GM19238 (cell line): ENCODE results near the gene ZFP36L2.
A peak's percentile ranks its signal among the peaks of the same experiment; 100 is the strongest.

Experiments
- DNase-seq: peaks from one replicate; pipeline ENCODE4 v3.0.0; 2011; ENCODE audit warnings: low spot score; ENCODE audit not compliant: insufficient read length

The ZFP36L2 gene, protein sequence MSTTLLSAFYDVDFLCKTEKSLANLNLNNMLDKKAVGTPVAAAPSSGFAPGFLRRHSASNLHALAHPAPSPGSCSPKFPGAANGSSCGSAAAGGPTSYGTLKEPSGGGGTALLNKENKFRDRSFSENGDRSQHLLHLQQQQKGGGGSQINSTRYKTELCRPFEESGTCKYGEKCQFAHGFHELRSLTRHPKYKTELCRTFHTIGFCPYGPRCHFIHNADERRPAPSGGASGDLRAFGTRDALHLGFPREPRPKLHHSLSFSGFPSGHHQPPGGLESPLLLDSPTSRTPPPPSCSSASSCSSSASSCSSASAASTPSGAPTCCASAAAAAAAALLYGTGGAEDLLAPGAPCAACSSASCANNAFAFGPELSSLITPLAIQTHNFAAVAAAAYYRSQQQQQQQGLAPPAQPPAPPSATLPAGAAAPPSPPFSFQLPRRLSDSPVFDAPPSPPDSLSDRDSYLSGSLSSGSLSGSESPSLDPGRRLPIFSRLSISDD

GRCh38 chr2:43226558-43226954, at the start of gene ZFP36L2:
Gene ZFP36L2 (minus strand): TSS chr2:43226606. CDS start chr2:43226315, 291 bp downstream.
- peak; percentile 92 for DNase-seq

DNA sequence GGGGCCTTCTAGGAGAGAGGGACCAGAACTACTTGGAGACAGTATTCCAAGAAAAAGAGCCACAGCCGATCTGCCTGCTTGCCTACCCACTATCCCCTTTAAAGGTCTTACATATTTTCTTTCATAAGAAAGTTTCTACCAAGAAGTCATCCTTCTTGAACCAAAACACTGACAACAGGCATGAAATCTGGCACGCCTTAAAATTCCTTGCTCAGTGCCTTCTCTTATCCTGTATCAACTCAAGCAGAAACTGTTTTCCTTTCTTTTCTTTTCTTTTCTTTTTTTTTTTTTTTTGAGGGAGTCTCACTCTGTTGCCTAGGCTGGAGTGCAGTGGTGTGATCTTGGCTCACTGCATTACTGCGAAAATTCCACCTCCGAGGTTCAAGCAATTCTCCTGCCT, 48.3 kb upstream of the ZFP36L2 start:
- DNase-seq: no peak

GRCh38 chr2:43274055-43274454, 47.6 kb upstream of the ZFP36L2 start:
- DNase-seq: no peak

GRCh38 chr2:43273529-43273928, 47.1 kb upstream of the ZFP36L2 start:
- DNase-seq: no peak

DNA sequence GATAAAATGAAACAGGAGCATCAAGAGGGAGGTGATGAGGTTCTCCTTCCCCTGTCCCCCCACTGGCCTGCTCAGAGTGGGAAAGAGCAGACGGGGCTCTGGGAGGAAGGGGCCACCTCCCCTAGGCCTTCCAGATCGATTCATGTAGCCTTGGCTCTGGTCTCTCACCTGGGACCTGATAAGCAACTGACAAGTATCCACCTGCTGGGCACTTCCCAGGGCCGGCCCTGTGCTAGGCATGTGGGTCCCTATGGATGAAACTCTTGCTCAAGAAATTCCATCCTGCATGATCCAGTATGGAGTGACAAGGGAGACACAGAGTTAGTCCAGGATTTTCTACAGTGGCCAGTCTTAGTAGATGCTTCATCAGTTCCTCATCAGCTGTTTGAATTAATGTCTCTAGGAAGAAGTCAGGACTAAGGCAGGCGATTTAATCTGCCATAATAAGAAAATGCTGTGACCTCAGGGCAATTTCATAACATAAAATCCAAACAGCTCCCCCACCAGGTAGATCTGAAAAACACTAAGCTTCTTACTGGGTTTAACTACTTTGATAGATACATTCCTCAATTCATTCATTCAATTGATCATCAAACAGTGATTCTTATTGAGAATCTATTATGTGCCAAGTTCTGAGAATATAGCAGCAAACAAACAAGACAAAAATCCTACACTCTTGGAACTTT, 44.7 kb upstream of the ZFP36L2 start:
- no peak for DNase-seq

DNA sequence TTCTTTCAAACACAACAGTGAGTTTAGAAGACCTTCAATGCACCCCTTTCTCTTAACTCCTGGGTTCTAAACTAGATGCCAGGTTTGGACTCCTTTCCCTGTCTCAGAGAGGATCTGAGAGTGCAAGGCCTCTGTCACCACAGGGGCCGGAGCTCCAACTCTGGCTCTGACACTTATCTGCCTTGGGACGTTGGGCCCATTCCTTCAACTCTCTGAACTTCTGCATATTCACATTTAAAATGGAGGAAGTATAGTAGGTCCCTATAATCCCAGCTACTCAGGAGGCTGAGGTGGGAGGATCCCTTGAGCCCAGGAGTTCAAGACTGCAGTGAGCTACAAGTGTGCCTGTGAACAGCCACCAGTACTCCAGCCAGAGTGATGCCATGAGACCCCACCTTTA, 44.1 kb upstream of the ZFP36L2 start:
- no peak for DNase-seq

DNA sequence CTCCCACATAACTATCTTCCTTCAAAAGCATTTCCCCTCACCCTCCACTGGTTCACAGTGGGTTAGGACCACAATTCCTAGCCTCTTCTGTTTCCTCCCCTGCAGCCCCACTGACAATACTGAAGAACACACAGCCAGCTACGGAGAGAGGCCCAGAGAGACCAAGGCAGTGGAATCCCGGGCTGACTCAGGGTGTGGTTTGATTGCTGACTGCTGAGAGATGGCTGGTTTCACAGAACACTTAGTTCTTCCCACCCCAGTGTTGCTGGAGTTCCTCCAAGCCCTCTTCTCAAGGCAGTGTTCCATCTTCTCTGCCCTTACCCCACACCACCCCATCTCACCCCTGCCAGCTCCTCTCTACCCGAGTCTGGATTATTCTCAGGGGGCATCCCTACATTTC, 43.3 kb upstream of the ZFP36L2 start:
- DNase-seq: no peak

DNA sequence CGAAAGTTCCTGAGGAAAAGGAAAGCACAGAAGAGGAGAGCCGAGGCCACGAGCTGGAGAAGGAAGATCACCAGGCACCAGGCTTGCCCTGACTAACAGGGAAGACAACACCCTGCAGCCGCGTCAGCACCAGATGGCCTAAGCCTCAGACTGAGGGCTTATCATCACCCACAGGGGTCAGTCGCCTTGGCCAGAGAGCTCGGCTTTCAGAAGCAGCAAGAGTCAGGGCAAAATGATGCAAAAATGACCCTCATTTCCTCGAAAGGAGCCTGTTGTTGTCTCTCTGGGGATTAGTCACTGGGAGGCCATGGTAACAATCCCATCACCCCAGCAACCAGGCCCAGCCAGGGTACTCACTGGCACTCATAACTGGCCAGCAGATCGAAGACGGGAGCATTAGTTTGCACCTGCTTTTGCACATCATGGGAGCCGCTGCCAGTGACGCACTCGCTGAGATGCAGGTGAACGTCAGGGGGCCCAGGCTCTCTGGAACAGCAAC, 42.7 kb upstream of the ZFP36L2 start:
- no peak for DNase-seq

GRCh38 chr2:43268066-43268953, 41.9 kb upstream of the ZFP36L2 start:
- no peak for DNase-seq

DNA sequence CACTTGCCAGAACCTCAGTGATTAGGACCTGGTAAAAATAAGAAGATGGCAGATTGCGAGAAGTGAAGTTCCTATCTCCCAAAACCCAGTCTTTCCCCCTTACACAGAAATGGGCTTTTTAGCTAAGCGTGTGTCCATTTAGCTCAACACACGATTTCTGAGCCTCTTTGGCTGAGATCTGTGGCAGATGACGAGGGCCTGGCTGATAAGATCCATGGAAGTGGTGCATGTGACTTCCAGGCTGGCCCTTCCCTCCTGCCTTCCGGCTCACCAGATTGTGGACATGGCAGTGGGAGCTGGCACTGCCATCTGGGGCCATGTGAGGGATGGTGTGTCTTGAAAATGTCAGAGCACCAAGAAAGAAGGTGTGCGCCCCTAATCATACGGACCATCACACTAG, 41.0 kb upstream of the ZFP36L2 start:
- no peak for DNase-seq

DNA sequence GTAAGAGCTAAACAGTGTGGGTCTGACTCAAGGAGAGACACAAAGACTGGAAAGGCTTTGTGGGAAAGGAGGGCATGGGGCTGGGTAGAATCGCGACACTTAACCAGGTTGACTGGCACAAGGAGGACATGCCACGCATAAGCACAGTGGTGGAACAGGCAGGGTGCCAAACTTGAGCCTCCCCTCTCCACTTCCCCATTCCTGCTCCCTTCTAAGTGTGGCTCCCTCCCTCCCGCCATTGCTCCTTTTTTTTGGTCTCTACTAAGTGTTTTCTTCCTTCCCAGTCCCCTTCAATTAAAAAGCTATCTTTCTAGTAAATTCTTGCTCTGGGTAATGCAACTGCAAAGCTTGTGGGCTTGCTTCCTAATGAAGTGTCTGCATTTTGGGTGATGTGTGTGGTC, 40.3 kb upstream of the ZFP36L2 start:
- DNase-seq: no peak

DNA sequence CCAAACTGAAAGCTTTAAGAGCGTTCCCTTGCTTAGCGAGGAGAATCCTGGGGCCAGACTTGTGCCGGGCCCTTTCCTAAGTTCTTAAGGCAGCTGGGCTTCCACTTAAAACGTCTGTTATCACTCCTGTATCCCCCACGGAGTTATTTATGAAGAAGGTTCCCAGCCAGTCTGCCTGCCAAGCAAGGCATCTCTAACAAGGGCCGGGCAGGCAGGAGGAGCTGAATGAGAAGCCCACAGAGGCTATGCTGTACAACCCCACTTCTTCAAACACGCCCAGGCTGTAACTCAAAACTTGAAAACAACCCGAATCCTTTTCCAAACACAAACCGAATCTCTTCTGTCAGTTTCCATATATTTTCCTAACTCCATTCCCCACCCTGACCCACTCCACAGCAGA, 39.0 kb upstream of the ZFP36L2 start:
- DNase-seq: no peak

DNA sequence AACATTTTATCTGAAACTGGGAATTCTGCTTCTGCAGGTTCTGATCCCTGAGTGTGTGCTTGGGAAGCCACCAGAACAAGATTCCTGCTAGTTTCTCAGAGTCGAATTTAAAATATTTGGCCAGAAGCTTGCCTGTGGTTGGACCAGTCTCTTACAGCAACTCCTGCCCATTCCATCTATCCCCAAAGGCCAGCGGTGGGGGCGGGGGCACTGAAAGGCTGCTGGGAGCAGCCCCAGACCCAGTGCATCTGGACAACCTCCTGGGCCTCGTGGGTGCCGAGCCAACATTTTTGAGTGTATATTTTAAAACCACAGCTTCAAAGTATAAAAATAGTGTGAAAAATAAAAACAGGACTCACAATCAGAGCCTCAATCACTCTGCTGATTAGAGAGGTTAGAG, 38.6 kb upstream of the ZFP36L2 start:
- DNase-seq: no peak

DNA sequence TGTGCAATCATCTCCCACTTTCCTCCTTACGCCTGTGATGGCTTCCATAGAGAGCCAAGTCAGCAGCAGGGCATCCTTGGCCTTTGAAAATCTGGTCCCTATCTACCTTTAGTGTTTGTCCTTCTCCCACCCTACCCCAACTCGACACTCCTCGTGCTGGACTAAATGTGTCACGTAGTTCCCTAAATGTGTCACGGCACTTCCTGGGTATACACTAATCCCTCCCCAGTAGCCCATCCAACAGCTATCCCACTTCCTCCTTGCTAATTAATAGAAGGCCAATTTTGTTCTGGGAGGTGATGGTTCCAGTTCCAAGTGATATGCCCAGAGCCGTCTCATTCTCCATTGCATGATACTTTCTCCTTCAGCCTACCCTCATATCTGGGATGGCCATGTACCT, 36.5 kb upstream of the ZFP36L2 start:
- no peak for DNase-seq

GRCh38 chr2:43262239-43262638, 35.8 kb upstream of the ZFP36L2 start:
- DNase-seq: no peak

GRCh38 chr2:43259512-43259911, 33.1 kb upstream of the ZFP36L2 start:
- DNase-seq: no peak

GRCh38 chr2:43258547-43259156, 32.2 kb upstream of the ZFP36L2 start:
- no peak for DNase-seq

- no peak for DNase-seq
Measured at GRCh38 chr2:43255296-43255910, 29.0 kb upstream of the ZFP36L2 start.

DNA sequence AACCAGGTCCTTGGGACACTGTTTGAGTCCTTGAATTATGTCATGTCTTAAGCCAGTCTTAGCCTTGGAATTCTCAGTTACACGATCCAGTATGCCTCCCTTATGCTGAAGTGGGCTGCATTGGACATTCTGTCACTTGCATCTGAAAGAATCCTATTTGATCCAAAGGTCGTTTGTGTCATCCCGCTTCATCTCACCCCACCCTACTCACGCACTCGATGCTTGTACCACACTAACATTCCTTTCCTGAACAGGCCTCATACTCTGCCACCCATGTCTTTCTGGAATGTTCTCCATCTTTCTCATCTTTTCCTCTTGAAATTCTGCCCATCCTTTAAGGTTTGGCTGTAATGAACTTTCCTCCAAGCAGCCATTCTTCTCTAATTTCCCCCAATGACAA, 27.9 kb upstream of the ZFP36L2 start:
- DNase-seq: no peak

- DNase-seq: no peak
Measured at GRCh38 chr2:43251171-43251731, 24.8 kb upstream of the ZFP36L2 start.
